NT2/D1 (cell line): ENCODE results near the gene SCAMP3.

Experiments used
- YY1 ChIP-seq: IDR thresholded peaks from 2 replicates; pipeline ENCODE4 v1.6.1; 2011; ENCODE audit not compliant: insufficient read length, insufficient read depth
- ZNF274 ChIP-seq: IDR thresholded peaks from 2 replicates; pipeline ENCODE4 v1.6.1; 2011; ENCODE audit warnings: mild to moderate bottlenecking, low read depth, low read length

DNA sequence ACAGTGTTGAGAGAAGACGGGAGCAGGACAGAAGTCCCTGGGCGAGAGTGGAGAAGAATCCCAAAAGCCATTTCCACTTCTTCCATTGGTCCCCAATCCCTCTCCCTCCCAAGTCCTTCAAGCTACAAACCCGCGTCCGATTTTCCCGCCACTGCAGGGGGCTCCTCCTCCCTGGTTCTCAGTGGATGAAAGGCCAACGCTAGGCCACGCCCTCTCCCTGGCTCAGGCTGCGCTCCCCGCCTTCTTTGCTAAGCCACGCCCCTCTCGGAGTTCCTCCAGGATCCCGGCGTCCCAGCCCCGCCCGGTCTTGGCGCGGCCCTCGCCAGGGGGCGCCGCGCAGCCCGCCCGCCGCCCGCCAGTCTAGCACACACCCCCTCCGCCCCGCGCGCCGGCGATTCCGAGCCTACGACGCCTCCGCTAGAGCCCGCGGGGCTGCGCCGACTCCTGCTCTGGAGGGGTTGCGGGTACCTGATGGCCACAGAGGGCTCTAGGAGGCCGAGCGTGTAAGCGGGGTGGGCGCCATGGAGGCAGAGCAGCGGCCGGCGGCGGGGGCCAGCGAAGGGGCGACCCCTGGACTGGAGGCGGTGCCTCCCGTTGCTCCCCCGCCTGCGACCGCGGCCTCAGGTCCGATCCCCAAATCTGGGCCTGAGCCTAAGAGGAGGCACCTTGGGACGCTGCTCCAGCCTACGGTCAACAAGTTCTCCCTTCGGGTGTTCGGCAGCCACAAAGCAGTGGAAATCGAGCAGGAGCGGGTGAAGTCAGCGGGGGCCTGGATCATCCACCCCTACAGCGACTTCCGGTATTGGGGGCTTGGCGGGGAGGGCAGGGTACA, 15.1 kb upstream of the SCAMP3 start, which contains the start of gene HCN3:
- no peak for TF ChIP-seq YY1
- no peak for TF ChIP-seq ZNF274
